Mesodermal cell (in vitro differentiated cells): ENCODE data around the gene SLC30A10.
"Not testable (repeated sequence)": the region's sequence is repeated elsewhere in the genome, so short reads cannot be mapped to it uniquely, and the experiment has no call there.

Source experiments
- H3K27ac ChIP-seq: 2 replicates; pipeline ENCODE4 v1.7.0; 2013; ENCODE audit warnings: mild to moderate bottlenecking, low read depth, low read length, moderate library complexity; ENCODE audit not compliant: severe bottlenecking
- H3K36me3 ChIP-seq: 2 replicates; pipeline ENCODE4 v1.7.1; 2013; ENCODE audit warnings: mild to moderate bottlenecking, low read length, moderate library complexity; ENCODE audit not compliant: control insufficient read depth, insufficient read depth
- H3K4me1 ChIP-seq: one replicate; pipeline ENCODE4 v1.7.1; 2013; ENCODE audit warnings: mild to moderate bottlenecking, low read length; ENCODE audit not compliant: insufficient read depth, control insufficient read depth, poor library complexity, severe bottlenecking
- H3K4me3 ChIP-seq: 2 replicates; pipeline ENCODE4 v1.7.0; 2013; ENCODE audit warnings: low read length, control low read depth, mild to moderate bottlenecking; ENCODE audit not compliant: insufficient read depth, poor library complexity, severe bottlenecking; ENCODE audit errors: extremely low read depth
- H3K9me3 ChIP-seq: 2 replicates; pipeline ENCODE4 v1.7.1; 2013; ENCODE audit warnings: mild to moderate bottlenecking, low read length, moderate library complexity; ENCODE audit not compliant: control insufficient read depth
- WGBS, 2 experiments: methylation state at CpG; one replicate each; pipeline ENCODE4 v1.1.5; 2013; ENCODE audit warnings: missing lambda C conversion rate in 2 of 2; ENCODE audit not compliant: insufficient coverage in 2 of 2; 5-methylcytosine and 5-hydroxymethylcytosine counted together

Gene SLC30A10

GRCh38 chr1:219871427-219872057 lies 56.8 kb downstream of the SLC30A10 start:
- no peak overlapping the region for H3K27ac ChIP-seq
- H3K4me1 ChIP-seq: no peaks in the 10 kb centered on the region
- H3K9me3 ChIP-seq: no peaks in the 10 kb centered on the region
- WGBS, 2 experiments: 100% methylated on average over 1 of the region's 3 CpGs; no CpG with 5 or more reads in 1 of the 2 experiments
- H3K36me3 ChIP-seq: no peaks in the 10 kb centered on the region
- H3K4me3 ChIP-seq: no peak overlapping the region

GRCh38 chr1:219868615-219869014 lies 59.7 kb downstream of the SLC30A10 start:
- not testable (repeated sequence) for H3K4me1 ChIP-seq, H3K4me3 ChIP-seq, H3K36me3 ChIP-seq, H3K27ac ChIP-seq, H3K9me3 ChIP-seq
- no CpG with 5 or more reads among the region's 3 CpGs for WGBS, 2 experiments
